ENCODE data around the gene ITGA4.

DNA sequence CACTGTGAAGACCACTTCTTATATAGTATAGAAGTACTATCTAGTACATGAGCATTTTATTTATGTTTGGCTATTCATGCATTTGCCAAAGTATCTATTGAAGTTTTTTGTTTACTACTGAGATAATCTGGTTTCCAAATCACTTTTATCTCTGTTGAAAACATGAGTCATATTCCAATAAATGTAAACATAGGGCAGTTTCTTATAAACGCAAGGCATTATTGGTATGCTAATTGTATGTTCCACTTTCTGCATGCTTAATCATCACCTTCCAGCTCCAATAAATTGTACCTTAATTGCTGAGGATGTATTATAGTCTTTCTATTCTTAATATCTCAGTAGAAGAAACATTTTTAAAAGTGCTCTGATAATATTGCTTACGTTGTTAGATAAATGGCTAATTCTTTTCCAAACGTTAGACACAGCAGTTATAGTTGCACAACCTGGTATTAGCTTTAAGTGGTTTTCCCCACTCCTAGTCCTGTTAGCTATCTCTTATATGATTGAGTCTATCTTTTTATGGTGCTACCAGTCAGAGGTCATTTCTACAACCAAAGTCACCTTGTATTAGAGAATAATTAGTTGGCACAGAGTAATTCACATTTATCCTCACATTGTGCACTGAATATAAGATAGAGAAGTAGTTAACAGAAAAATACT is 17.2 kb downstream of the ITGA4 start:
- no peak for TF ChIP-seq RELA (CRISPR knock-in tag; IDR thresholded peaks at IDR 0.05; ENCODE audit: borderline replicate concordance)
- TF ChIP-seq, protein P1, sequence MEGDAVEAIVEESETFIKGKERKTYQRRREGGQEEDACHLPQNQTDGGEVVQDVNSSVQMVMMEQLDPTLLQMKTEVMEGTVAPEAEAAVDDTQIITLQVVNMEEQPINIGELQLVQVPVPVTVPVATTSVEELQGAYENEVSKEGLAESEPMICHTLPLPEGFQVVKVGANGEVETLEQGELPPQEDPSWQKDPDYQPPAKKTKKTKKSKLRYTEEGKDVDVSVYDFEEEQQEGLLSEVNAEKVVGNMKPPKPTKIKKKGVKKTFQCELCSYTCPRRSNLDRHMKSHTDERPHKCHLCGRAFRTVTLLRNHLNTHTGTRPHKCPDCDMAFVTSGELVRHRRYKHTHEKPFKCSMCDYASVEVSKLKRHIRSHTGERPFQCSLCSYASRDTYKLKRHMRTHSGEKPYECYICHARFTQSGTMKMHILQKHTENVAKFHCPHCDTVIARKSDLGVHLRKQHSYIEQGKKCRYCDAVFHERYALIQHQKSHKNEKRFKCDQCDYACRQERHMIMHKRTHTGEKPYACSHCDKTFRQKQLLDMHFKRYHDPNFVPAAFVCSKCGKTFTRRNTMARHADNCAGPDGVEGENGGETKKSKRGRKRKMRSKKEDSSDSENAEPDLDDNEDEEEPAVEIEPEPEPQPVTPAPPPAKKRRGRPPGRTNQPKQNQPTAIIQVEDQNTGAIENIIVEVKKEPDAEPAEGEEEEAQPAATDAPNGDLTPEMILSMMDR (IDR thresholded peaks at IDR 0.05), result no peak
